GM18498 (cell line): ENCODE measurements around the gene MTA2.

Experiments
- ATAC-seq: cut with Tn5 transposase; IDR thresholded peaks from one replicate; pipeline ENCODE4 v1.9.1; 2021; ENCODE audit warnings: mild to moderate bottlenecking, moderate library complexity; ENCODE audit not compliant: unreplicated experiment

Gene MTA2

DNA sequence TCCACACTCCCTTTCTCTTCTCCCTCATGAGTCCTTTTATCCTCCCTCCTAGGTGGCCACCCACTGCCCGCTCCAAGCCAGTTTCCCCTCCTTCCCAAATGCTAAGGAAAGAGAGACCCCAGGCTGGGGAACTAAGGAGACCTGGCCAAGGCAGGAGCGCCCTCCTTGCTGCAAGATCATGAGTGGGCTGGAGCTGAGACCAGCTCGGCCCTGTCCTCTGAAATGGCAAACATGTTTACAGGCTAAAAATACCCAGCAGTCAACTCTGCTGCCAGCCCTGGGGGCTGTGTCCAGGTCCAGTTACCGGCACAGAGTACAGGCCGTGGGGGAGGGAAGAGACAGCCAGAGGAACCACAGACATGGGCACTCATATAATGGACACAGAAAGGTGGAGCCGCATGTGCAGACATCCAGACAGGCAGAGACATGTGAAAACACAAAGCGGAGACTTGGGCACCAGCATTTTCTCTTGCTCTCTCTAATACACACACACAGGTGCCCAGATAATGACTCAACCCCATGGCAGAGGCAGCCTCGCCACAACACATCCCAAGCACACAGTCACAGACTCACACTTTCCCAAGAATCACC lies 53.9 kb downstream of the MTA2 start:
- ATAC-seq, result no peak

- no peak for ATAC-seq
Measured at GRCh38 chr11:62546929-62547625, 54.6 kb downstream of the MTA2 start.

- ATAC-seq, result peak; percentile 36
Measured at GRCh38 chr11:62546244-62546928, 55.3 kb downstream of the MTA2 start, which contains the start of gene AHNAK. Gene AHNAK, minus strand, starts transcription at chr11:62546806. Its CDS starts 10,708 bp downstream, at chr11:62536098.

DNA sequence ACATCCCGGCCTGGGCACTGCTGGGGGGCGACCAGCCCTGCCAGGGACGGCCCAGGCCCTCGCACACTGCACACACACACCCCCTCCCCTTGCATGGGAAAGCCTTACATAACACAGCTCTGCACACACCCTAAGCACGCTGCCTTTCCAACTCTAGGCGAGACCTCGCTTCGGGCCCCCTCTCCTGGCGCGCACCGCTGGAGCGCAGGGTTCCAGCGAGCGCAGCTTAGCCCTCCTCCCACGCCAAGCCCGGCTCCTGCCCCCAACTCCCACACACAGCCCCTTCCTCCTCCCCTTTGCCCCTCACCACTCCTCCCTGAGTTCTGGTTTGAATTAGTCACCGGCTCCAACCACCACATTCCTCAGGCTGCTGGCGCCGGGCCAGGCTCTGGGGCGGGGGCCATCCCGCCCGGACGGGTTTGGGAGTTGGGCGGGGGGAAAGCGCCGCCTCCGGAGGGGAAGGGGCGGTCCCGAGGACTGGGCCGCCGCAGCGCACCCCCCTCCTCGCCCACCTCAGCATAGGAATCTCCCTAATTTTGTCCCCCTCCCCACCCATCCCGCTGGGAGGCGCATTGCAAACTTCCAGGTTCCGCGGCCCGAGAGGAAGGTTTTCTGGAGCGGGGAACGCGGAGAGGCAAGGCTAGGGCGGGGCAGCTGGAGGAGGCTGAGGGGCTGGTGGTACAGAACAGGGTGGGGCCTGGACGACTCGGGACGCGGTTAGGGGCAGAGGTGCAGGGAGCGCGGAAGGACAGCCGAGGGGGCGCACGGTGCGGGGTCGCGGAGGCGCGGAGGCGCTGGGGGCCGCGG lies 56.0 kb downstream of the MTA2 start:
- no peak for ATAC-seq

- ATAC-seq, result no peak
Measured at GRCh38 chr11:62544581-62545436, 56.9 kb downstream of the MTA2 start.

- ATAC-seq, result no peak
Measured at GRCh38 chr11:62543680-62544444, 57.8 kb downstream of the MTA2 start.
